ENCODE data around the gene SUGCT. TPM values are rescaled to one million over a fixed set of nuclear protein-coding genes. Genes with fewer than 3 reads are reported as not detected.

The SUGCT gene
- total RNA-seq, 1 experiment from 2014 or later = 5.4 TPM

- Histone ChIP-seq H3T11ph (ENCODE audit: low read length) (no peak overlapping the region), H3K4ac (ENCODE audit: low read depth, low read length) (no peak overlapping the region), H4K5ac (ENCODE audit: insufficient read length, low read depth, low read length) (no peak overlapping the region), H3K27ac (ENCODE audit: insufficient read length, low read depth, low read length) (no peak overlapping the region), H3K4me1 (ENCODE audit: insufficient read depth, low read length) (no peaks in the 10 kb centered on the region), H2BK20ac (ENCODE audit: low read depth, low read length, poor library complexity, severe bottlenecking) (no peak overlapping the region), H3K79me1 (ENCODE audit: insufficient read depth, low read depth, low read length, poor library complexity, severe bottlenecking) (no peaks in the 10 kb centered on the region), H3K56ac (ENCODE audit: insufficient read length, low read depth, low read length) (no peak overlapping the region), H2AK5ac (ENCODE audit: insufficient read length, low read length) (no peak overlapping the region), H3K23ac (ENCODE audit: insufficient read length, low read depth, low read length) (no peak overlapping the region), H3K79me2 (ENCODE audit: insufficient read depth, low read length) (no peaks in the 10 kb centered on the region), H4K8ac (replicated peaks; ENCODE audit: insufficient read length, low read depth, low read length) (no peak overlapping the region), H2BK120ac (ENCODE audit: low read depth, low read length, poor library complexity, severe bottlenecking) (no peak overlapping the region), H3K9ac (ENCODE audit: extremely low read depth, insufficient read length, low read length) (no peak overlapping the region), H3K4me2 (ENCODE audit: insufficient read depth, insufficient read length, low read length) (no peak overlapping the region), H2BK12ac (ENCODE audit: insufficient read length, low read depth, low read length) (no peak overlapping the region), H2AFZ (ENCODE audit: low read length) (no peak overlapping the region), H2BK15ac (ENCODE audit: low read depth, low read length) (no peak overlapping the region), H3K23me2 (ENCODE audit: insufficient read length, low read depth, low read length, poor library complexity, severe bottlenecking) (no peaks in the 10 kb centered on the region), H2BK5ac (ENCODE audit: insufficient read length, low read length) (no peak overlapping the region), H3K9me3 (ENCODE audit: control insufficient read depth, low read depth, low read length) (no peaks in the 10 kb centered on the region), H3K14ac (ENCODE audit: insufficient read depth, low read length) (no peak overlapping the region), H3K18ac (ENCODE audit: insufficient read length, low read depth, low read length) (no peak overlapping the region), H4K20me1 (ENCODE audit: control insufficient read depth, insufficient read depth, insufficient read length) (no peaks in the 10 kb centered on the region), H3K27me3 (ENCODE audit: insufficient read depth, low read length) (no peaks in the 10 kb centered on the region), H4K91ac (ENCODE audit: insufficient read length, low read depth, low read length) (no peak overlapping the region)
- H3K27ac Mint-ChIP-seq = no peak overlapping the region
- no peaks in the 10 kb centered on the region for H3K9me3 Mint-ChIP-seq
- H3K36me3 Mint-ChIP-seq (ENCODE audit: insufficient read depth in 1 of 3, low read depth in 3 of 3) = no peaks in the 10 kb centered on the region
- peaks cover 0 to 8% of the 10 kb centered on the region in 2 experiments; a peak in 1 of 4 replicates for H3K4me1 Mint-ChIP-seq
- no peaks in the 10 kb centered on the region; the same call in 1 of the 2 replicates for H3K27me3 Mint-ChIP-seq (ENCODE audit: low read depth)
- H3K4me3 Mint-ChIP-seq = no peak overlapping the region
- WGBS (ENCODE audit: extremely low coverage, insufficient read length, low lambda C conversion rate) = no CpG with 5 or more reads among the region's 2 CpGs
- no peak for TF ChIP-seq CTCF (conservative IDR thresholded peaks at IDR 0.05)
- DNase-seq = no peak
Measured at GRCh38 chr7:40673285-40673684, 538.5 kb downstream of the SUGCT start.
